ENCODE data around the gene MAGI2. TPM values are rescaled to one million over a fixed set of nuclear protein-coding genes. Genes with fewer than 3 reads are reported as not detected.

Gene MAGI2
- total RNA-seq, 1 experiment from 2014 or later, result 14.3 TPM

- Histone ChIP-seq H3K27me3 (ENCODE audit: insufficient read depth, low read length) (no peaks in the 10 kb centered on the region), H2BK5ac (ENCODE audit: insufficient read length, low read length) (no peak overlapping the region), H3K9me3 (ENCODE audit: control insufficient read depth, low read depth, low read length) (no peaks in the 10 kb centered on the region), H2BK12ac (ENCODE audit: insufficient read length, low read depth, low read length) (no peak overlapping the region), H3K18ac (ENCODE audit: insufficient read length, low read depth, low read length) (no peak overlapping the region), H3K79me1 (ENCODE audit: insufficient read depth, low read depth, low read length, poor library complexity, severe bottlenecking) (no peaks in the 10 kb centered on the region), H2BK120ac (ENCODE audit: low read depth, low read length, poor library complexity, severe bottlenecking) (no peak overlapping the region), H3K4me2 (ENCODE audit: insufficient read depth, insufficient read length, low read length) (no peak overlapping the region), H4K8ac (replicated peaks; ENCODE audit: insufficient read length, low read depth, low read length) (no peak overlapping the region), H4K20me1 (ENCODE audit: control insufficient read depth, insufficient read depth, insufficient read length) (no peaks in the 10 kb centered on the region), H3K56ac (ENCODE audit: insufficient read length, low read depth, low read length) (no peak overlapping the region), H4K5ac (ENCODE audit: insufficient read length, low read depth, low read length) (no peak overlapping the region), H2BK15ac (ENCODE audit: low read depth, low read length) (no peak overlapping the region), H2BK20ac (ENCODE audit: low read depth, low read length, poor library complexity, severe bottlenecking) (no peak overlapping the region), H2AFZ (ENCODE audit: low read length) (no peak overlapping the region), H3K23me2 (ENCODE audit: insufficient read length, low read depth, low read length, poor library complexity, severe bottlenecking) (no peaks in the 10 kb centered on the region), H3K14ac (ENCODE audit: insufficient read depth, low read length) (no peak overlapping the region), H3K27ac (ENCODE audit: insufficient read length, low read depth, low read length) (no peak overlapping the region), H3K4ac (ENCODE audit: low read depth, low read length) (no peak overlapping the region), H3K9ac (ENCODE audit: extremely low read depth, insufficient read length, low read length) (no peak overlapping the region), H3K4me1 (ENCODE audit: insufficient read depth, low read length) (peaks cover 9% of the 10 kb centered on the region; the same call in 1 of the 2 replicates), H4K91ac (ENCODE audit: insufficient read length, low read depth, low read length) (no peak overlapping the region), H3K23ac (ENCODE audit: insufficient read length, low read depth, low read length) (no peak overlapping the region), H3K79me2 (ENCODE audit: insufficient read depth, low read length) (no peaks in the 10 kb centered on the region), H3T11ph (ENCODE audit: low read length) (no peak overlapping the region), H2AK5ac (ENCODE audit: insufficient read length, low read length) (no peak overlapping the region)
- TF ChIP-seq, protein P1, sequence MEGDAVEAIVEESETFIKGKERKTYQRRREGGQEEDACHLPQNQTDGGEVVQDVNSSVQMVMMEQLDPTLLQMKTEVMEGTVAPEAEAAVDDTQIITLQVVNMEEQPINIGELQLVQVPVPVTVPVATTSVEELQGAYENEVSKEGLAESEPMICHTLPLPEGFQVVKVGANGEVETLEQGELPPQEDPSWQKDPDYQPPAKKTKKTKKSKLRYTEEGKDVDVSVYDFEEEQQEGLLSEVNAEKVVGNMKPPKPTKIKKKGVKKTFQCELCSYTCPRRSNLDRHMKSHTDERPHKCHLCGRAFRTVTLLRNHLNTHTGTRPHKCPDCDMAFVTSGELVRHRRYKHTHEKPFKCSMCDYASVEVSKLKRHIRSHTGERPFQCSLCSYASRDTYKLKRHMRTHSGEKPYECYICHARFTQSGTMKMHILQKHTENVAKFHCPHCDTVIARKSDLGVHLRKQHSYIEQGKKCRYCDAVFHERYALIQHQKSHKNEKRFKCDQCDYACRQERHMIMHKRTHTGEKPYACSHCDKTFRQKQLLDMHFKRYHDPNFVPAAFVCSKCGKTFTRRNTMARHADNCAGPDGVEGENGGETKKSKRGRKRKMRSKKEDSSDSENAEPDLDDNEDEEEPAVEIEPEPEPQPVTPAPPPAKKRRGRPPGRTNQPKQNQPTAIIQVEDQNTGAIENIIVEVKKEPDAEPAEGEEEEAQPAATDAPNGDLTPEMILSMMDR (conservative IDR thresholded peaks at IDR 0.05), result no peak
- H3K9me3 Mint-ChIP-seq, result peaks cover 0 to 3% of the 10 kb centered on the region in 2 experiments; a peak in 2 of 5 replicates
- H3K36me3 Mint-ChIP-seq (ENCODE audit: insufficient read depth in 1 of 3, low read depth in 3 of 3), result peaks cover 0 to 7% (median 2%) of the 10 kb centered on the region in 3 experiments; a peak in 3 of 7 replicates
- H3K27me3 Mint-ChIP-seq (ENCODE audit: low read depth), result no peaks in the 10 kb centered on the region; the same call in 1 of the 2 replicates
- H3K4me1 Mint-ChIP-seq, result peaks cover 40 to 45% of the 10 kb centered on the region in 2 experiments
- no peak overlapping the region for H3K27ac Mint-ChIP-seq
- no peak for DNase-seq
- H3K4me3 Mint-ChIP-seq, result no peak overlapping the region
These were observed 1337.6 kb downstream of the MAGI2 start for GRCh38 chr7:78115876-78116275.
